HuH-7 (cell line): ENCODE measurements around the gene RXFP4.
"Not testable (repeated sequence)": the region's sequence is repeated elsewhere in the genome, so short reads cannot be mapped to it uniquely, and the experiment has no call there.

Source experiments
- DNase-seq: peaks from one replicate; pipeline ENCODE4 v3.0.0; 2011; ENCODE audit warnings: low spot score

The RXFP4 gene, protein sequence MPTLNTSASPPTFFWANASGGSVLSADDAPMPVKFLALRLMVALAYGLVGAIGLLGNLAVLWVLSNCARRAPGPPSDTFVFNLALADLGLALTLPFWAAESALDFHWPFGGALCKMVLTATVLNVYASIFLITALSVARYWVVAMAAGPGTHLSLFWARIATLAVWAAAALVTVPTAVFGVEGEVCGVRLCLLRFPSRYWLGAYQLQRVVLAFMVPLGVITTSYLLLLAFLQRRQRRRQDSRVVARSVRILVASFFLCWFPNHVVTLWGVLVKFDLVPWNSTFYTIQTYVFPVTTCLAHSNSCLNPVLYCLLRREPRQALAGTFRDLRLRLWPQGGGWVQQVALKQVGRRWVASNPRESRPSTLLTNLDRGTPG

DNA sequence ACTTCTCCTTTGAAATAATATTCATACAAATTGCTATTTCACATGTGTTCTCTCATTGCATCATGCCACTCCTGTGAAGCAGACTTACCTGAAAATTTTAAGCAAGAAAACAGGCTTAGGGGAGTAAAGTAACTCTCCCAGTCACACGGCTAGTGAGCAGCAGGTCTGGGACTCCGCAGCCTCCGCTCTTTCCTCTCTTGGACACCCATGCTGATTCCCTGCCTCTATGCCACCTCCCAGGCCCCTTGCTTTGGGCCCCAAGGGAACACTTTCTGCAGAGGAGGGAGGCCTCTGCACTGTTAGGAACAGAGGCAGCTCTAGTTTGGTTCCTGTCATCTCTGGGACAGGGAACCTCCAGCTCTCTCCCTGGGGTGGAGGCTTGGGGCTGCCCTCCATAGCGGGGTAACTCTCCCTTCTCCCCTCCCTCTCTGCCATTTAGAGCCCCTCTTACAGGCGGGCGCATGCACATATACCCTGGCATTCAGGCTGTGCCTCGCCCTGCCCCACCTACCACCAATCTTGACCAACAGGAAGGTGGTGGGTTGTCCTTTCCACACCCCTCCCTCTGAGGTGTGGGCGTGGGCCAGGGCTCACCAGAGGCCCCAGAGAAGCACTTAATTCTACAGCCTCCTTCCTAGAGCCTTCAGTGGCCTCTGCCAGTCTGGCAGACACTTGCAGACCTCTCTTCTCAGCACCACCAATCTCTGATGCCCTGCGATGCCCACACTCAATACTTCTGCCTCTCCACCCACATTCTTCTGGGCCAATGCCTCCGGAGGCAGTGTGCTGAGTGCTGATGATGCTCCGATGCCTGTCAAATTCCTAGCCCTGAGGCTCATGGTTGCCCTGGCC lies at the start of gene RXFP4:
TSS of gene RXFP4 (plus strand) at position 646 of the 852 bp plus-strand sequence. CDS start at position 718, 72 bp downstream.
- DNase-seq, result no peak

DNA sequence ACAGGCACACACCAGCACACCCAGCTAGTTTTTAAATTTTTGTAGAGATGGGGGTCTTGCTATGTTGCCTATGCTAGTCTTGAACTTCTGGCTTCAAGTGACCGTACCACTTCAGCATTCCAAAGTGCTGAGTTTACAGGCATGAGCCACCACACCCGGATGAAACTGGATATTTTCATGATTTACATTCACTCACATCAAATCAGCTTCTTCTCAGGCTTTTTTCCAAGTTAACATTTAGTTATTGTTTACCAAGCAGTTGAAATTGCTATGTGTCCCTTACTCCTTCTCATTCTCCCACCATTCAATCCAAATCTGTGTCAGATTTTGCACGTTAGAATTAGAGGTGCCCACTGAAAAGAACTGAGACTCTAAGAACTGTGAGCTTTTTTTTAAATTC lies 48.6 kb upstream of the RXFP4 start:
- DNase-seq, result no peak

DNA sequence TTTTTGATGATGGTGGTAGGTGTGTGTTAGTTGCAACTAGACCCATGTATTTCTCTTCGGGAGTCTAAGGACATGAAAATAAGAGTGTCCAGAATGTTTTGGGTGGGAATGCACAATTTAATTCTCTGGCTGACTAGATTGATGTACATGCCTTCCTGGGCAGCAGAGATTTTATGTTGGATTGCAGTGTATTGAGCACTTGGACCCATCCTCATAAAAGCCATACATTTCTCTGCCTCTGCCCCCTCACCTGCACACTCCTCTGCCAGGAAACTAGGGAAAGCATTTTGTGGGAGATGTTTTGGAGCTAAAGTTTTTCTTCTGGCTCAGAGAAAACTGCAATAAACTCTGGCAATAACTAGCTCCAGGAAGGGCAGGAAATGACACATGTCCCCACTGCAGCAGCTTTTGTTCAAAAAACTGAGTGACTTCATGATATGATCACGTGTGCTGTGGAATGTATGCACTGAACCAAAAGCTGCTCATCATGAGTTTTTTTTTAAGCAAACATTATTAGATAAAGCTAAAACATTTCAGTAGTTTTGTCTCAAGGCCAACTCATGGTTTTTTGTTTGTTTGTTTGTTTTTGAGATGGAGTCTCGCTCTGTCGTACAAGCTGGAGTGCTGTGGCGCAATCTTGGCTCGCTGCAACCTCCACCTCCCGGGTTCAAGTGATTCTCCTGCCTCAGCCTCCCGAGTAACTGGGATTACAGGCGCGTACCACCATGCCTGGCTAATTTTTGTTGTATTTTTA lies 47.9 kb upstream of the RXFP4 start:
- DNase-seq, result no peak

DNA sequence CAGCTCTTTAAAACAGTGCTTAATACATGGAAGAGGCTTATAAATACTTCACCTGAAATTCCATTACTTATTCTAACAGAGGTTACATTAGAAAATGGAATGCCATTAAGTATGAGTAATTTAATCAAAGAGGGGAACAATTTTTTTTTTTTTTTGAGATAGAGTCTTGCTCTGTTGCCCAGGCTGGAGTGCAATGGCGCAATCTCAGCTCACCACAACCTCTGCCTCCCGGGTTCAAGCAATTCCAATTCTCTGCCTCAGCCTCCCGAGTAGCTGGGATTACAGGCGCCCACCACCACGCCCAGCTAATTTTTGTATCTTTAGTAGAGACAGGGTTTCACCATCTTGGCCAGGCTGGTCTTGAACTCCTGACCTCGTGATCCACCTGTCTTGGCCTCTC lies 45.8 kb upstream of the RXFP4 start:
- DNase-seq, result not testable (repeated sequence)

- DNase-seq, result not testable (repeated sequence)
Measured at GRCh38 chr1:155896476-155896875, 45.0 kb upstream of the RXFP4 start.

DNA sequence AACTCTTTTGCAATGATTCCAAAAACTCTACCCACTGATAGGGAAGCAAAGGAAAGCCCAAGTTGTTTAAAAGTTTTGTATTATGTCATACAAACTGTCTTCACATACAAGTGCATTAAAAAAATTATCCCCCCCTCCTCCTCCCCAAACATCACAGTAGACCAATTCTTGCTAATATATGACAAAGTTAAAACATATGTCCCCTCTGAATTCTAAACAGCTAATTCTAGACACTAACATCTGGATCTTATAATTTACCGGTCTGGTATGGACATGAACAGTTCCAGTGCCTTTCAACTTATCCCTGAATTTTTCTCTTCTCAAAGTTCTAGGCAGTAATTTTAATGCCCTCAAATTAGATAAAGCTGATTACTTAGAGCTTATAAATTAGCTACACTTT lies 43.7 kb upstream of the RXFP4 start:
- no peak for DNase-seq

DNA sequence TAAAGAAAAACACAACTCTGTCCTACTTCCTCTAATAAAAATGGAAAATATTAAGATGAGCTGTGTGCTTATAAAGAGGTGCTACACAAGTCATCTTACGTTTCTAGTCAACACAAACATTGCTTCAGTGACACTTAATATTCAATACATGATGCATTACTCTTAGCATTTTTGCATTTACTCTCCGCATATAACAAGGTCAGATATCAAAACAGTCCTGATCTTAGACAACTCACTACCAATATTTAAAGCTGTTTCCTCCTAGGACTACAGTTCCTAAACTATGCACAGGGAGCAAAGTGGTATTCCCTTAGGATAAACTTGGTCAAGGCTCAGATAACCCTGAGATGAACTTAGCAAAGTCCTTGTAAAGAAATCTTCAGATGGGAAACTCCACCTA lies 42.5 kb upstream of the RXFP4 start:
- no peak for DNase-seq

DNA sequence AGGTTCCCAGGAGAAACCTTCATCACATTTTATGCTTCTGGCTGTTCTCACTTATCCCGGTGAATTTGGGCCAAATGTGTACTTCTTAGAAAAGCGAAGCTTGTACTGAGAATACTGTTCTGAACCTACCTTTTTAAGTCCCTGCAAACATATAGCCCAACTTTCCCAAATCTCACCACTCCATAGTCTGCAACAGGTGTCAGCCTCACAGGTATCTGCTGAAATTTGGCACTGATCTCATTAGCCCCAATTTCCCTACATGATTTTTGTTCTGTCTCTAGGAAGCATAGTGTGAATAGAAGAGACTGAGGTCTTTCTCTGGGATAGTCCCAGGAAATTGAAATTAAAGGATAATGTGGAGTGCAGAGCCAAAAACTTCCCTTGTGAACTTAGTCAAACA lies 41.8 kb upstream of the RXFP4 start:
- DNase-seq, result no peak

DNA sequence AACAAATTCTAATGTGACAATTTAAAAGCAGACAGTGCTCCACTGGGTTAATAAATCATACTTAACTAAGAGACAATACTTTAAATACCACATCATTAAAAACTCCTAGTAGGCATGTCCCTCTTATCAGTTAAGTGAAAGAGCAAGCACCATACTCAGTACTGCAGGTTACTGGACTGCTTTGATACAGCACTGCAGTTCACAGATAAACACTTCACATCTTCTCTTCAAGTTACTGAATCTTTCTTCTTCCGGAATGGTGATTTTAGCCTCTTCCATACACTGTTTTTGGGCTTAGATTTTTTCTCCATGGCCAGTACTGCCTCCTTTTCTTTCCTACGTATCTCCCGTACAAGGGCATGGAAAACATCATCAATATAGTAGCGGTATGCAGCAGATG lies 41.3 kb upstream of the RXFP4 start:
- no peak for DNase-seq

GRCh38 chr1:155904261-155904660 lies 37.2 kb upstream of the RXFP4 start:
- DNase-seq, result no peak

- DNase-seq, result no peak
Measured at GRCh38 chr1:155909894-155910293, 31.5 kb upstream of the RXFP4 start.

DNA sequence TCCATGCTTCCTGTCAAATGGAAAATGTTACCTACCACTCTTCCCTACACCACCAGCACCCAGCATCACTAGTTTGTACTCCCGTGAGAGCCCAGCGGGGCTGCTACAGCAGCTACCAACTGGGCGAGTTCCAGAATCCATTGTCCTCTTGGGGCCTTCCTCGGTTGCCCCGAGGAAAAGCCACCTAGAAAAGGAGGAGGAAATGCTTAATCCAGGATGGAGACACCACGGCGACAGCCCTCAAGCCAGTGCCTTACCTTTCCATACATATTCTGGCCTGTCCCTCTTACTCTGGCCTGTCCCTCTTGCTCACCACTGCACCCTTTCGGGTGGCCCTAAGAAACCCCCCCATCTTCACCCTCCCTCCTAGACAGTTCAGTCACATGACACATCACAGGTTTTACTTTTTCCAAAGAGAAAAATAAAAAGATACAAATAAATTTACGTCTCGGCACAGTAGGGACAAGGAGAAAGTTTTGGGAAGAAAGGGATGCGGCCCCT lies 30.8 kb upstream of the RXFP4 start:
- peak; percentile 21 for DNase-seq

GRCh38 chr1:155911156-155912055 lies 30.0 kb upstream of the RXFP4 start, which contains the start of gene RIT1:
TSS of gene RIT1 (minus strand) at chr1:155911349. CDS start at chr1:155910761, 588 bp downstream.
- peak; percentile 85 for DNase-seq

- no peak for DNase-seq
Measured at GRCh38 chr1:155912056-155912536, 29.3 kb upstream of the RXFP4 start.

DNA sequence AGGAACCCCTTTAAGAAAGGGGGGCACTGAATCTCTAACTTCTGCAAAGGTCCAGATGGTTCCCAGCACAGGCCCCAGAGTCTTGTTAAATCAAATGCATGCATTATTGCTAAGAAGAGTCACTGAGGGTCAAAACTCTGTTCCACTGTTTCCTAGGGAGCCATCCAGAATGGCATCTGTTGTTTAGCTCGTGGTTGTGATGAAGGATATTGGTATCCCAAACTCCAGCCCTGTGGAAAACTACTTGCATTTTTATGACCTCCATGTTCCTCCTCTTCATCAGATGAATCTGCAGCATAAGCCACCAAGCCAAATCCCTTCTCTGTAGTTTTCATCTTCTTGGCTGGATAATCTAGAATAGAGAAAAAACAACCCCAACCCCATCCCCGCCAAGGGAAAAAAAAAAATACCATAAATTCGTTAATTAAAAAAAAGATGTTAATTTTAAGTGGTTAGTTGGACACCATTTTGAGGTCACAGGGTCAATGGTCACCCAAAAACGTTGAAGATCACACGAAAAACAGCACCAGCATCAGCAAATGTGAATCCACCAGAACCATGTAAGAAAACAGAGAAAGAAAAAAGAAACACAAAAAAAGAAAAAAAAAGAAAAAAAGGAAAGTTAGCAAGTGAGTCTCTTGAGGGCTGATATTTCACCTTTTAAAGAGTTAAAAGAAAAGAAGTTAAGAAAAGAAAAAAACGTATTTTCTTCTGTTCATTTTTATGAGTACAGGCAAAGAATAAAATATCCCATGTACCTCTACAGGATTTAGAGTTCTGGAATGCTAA lies 27.3 kb upstream of the RXFP4 start:
- DNase-seq, result no peak

DNA sequence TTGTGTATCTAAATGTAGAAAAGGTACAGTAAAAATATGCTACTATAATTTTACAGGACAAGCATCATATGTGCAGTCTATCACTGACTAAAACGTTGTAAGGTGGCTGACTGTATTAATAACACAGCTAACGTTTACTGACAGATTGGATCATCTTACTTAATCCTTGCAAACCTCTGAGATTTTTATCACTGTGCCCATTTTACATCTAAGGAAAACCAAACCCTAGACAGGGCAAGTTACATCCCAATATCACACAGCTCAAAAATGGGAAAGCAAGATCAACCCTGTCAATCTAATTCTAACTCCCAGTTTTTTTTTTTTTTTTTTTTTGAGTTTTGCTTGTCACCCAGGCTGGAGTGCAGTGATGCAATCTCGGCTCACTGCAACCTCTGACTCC lies 22.8 kb upstream of the RXFP4 start:
- no peak for DNase-seq

- no peak for DNase-seq
Measured at GRCh38 chr1:155919801-155920200, 21.6 kb upstream of the RXFP4 start.

DNA sequence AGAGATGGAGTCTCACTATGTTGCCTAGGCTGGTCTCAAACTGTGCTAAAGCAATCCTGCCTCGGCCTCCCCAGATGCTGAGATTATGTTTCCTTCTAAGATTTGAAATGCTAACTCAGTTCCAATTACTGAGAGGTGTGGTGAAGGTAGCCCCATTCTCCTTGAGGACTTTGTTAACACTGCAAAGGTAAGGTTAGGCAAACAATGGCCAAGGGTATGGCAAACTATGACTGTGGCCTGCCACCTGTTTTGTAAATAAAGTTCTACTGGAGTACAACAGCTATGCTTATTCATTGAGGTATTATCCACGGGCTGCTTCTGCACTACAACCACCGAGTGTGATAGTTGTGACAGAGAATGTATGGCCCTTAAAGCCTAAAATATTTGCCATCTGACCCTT lies 20.7 kb upstream of the RXFP4 start:
- no peak for DNase-seq

- no peak for DNase-seq
Measured at GRCh38 chr1:155925506-155925905, 15.9 kb upstream of the RXFP4 start.

DNA sequence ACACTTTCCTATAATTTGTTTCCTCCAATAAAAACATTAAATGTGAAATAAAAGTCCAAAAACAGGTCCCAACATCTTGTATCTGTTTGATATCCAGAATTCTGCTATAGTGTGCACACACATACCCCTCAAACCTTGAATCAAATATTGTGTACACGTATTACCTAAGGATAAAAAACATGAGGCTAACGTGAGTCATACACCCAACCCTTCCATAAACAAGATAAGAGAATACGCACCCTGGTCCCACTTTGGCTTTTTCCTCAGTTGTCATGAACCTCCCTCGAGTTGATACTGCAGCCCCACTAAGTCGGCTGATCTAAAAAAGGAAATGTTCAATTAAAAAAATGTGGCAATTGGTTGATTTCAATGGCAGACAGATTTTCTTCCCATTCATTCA lies 12.4 kb upstream of the RXFP4 start:
- no peak for DNase-seq
